Stimulated activated CD4-positive, alpha-beta T cell treated with anti-CD3 and anti-CD28 coated beads, Interleukin-1b, Interleukin-23, amount 100 ng/mL, for 1 hour (primary cell): ENCODE results near the gene COL4A2.

Experiments used
- DNase-seq, 2 donors: peaks; one replicate each; pipeline ENCODE4 v3.0.0-alpha.2; 2020; ENCODE audit warnings: low read depth in 2 of 2

The COL4A2 gene

GRCh38 chr13:110455444-110455843 lies 148.4 kb downstream of the COL4A2 start:
- no peak for DNase-seq

- peak; percentile 7 to 30 for DNase-seq
Observed at GRCh38 chr13:110455941-110456340, 148.9 kb downstream of the COL4A2 start.

- no peak for DNase-seq
Observed at GRCh38 chr13:110456550-110456949, 149.5 kb downstream of the COL4A2 start.

- DNase-seq, result no peak
Observed at GRCh38 chr13:110457361-110457760, 150.3 kb downstream of the COL4A2 start.

GRCh38 chr13:110458017-110458416 lies 150.9 kb downstream of the COL4A2 start:
- DNase-seq, result no peak

- DNase-seq, result no peak
Observed at GRCh38 chr13:110458594-110459365, 151.7 kb downstream of the COL4A2 start.

GRCh38 chr13:110462091-110462490 lies 155.0 kb downstream of the COL4A2 start:
- DNase-seq, result no peak

- no peak for DNase-seq
Observed at GRCh38 chr13:110463156-110463555, 156.1 kb downstream of the COL4A2 start.

- DNase-seq, result no peak
Observed at GRCh38 chr13:110463871-110464510, 156.9 kb downstream of the COL4A2 start.

- DNase-seq, result no peak
Observed at GRCh38 chr13:110464556-110465333, 157.7 kb downstream of the COL4A2 start.

GRCh38 chr13:110465696-110466095 lies 158.6 kb downstream of the COL4A2 start:
- DNase-seq, result no peak

- DNase-seq, result no peak
Observed at GRCh38 chr13:110466266-110466915, 159.3 kb downstream of the COL4A2 start.

- DNase-seq, result no peak
Observed at GRCh38 chr13:110467516-110468110, 160.5 kb downstream of the COL4A2 start.

GRCh38 chr13:110468986-110469495 lies 162.0 kb downstream of the COL4A2 start:
- DNase-seq, result no peak

GRCh38 chr13:110469597-110469996 lies 162.5 kb downstream of the COL4A2 start:
- DNase-seq, result no peak

- no peak for DNase-seq
Observed at GRCh38 chr13:110470272-110471009, 163.4 kb downstream of the COL4A2 start.

GRCh38 chr13:110471156-110471832 lies 164.2 kb downstream of the COL4A2 start:
- no peak for DNase-seq

GRCh38 chr13:110471833-110472162 lies 164.7 kb downstream of the COL4A2 start:
- DNase-seq, result no peak

GRCh38 chr13:110472904-110473563 lies 165.9 kb downstream of the COL4A2 start:
- no peak for DNase-seq

GRCh38 chr13:110474713-110475112 lies 167.6 kb downstream of the COL4A2 start:
- no peak for DNase-seq
